A673 (cell line): ENCODE results near the gene BTBD7. TPM values are rescaled to one million over a fixed set of nuclear protein-coding genes. Genes with fewer than 3 reads are reported as not detected.

Source experiments
- BruUV-seq: library from RNA; stranded (reverse); fragments of 400-500 nt; replicated peaks from 2 replicates; lab custom pipeline; 2021; lab: Mats Ljungman, UMichigan
- CTCF ChIA-PET: fragments of 300-600 bp; sonication (Branson Sonifier 250); formaldehyde crosslinking; loops from one replicate; lab custom pipeline; 2022; ENCODE audit warnings: antibody characterized with exemption; lab: Charles Lee
- POLR2A ChIA-PET: fragments of 300-600 bp; sonication (Branson Sonifier 250); formaldehyde crosslinking; loops from one replicate; lab custom pipeline; 2022; ENCODE audit warnings: antibody characterized with exemption; ENCODE audit not compliant: low non-redundant PET; lab: Charles Lee
- DNase-seq: peaks from one replicate; pipeline ENCODE4 v3.0.0-alpha.2; 2015; ENCODE audit warnings: low spot score
- H3K27ac ChIP-seq: fragments of 200-600 bp; sonication (generic); 2 replicates; pipeline ENCODE4 v1.5.1; 2016; ENCODE audit warnings: mixed run types, low read depth, mild to moderate bottlenecking, mixed read lengths, antibody characterized with exemption, low read length; ENCODE audit not compliant: poor library complexity, severe bottlenecking
- H3K27me3 ChIP-seq: fragments of 200-600 bp; sonication (generic); replicated peaks from 2 replicates; pipeline ENCODE4 v1.6.1; 2017; ENCODE audit warnings: mixed run types, low read depth, mild to moderate bottlenecking, mixed read lengths, antibody characterized with exemption, low read length; ENCODE audit not compliant: insufficient read depth, poor library complexity
- H3K36me3 ChIP-seq: fragments of 200-600 bp; sonication (generic); 2 replicates; pipeline ENCODE4 v1.6.1; 2016; ENCODE audit warnings: mixed run types, mild to moderate bottlenecking, mixed read lengths, antibody characterized with exemption, low read length; ENCODE audit not compliant: insufficient read depth, poor library complexity, severe bottlenecking
- H3K4me1 ChIP-seq: fragments of 200-600 bp; sonication (generic); 2 replicates; pipeline ENCODE4 v1.6.1; 2017; ENCODE audit warnings: mixed run types, mild to moderate bottlenecking, mixed read lengths, antibody characterized with exemption, low read length; ENCODE audit not compliant: insufficient read depth, poor library complexity, severe bottlenecking
- H3K4me3 ChIP-seq: fragments of 200-600 bp; sonication (generic); 2 replicates; pipeline ENCODE4 v1.5.1; 2016; ENCODE audit warnings: low read depth, mixed run types, mild to moderate bottlenecking, mixed read lengths, low read length; ENCODE audit not compliant: poor library complexity, severe bottlenecking
- H3K9me3 ChIP-seq: fragments of 200-600 bp; sonication (generic); 2 replicates; pipeline ENCODE4 v1.6.1; 2016; ENCODE audit warnings: mixed run types, low read depth, mild to moderate bottlenecking, mixed read lengths, antibody characterized with exemption, low read length; ENCODE audit not compliant: poor library complexity, severe bottlenecking
- EZH2 ChIP-seq: fragments of 200-600 bp; sonication (generic); IDR thresholded peaks from 2 replicates; pipeline ENCODE4 v1.6.1; 2017; ENCODE audit warnings: borderline replicate concordance, low read depth, mild to moderate bottlenecking, mixed read lengths, antibody characterized with exemption, low read length; ENCODE audit not compliant: poor library complexity, severe bottlenecking
- intact Hi-C: fragments of 100-400 bp; cut with micrococcal nuclease; formaldehyde crosslinking; loops from one replicate; pipeline ENCODE4 v1.10.0; 2022; ENCODE audit not compliant: unreplicated experiment
- total RNA-seq: library from RNA; stranded (reverse); gene quantifications from 2 replicates; pipeline ENCODE4 v1.2.3, GENCODE V29; 2021
- TF ChIP-seq, protein P1 (sequence below): fragments of 300-800, 200-600 bp; sonication (generic); conservative IDR thresholded peaks from 2 replicates; pipeline ENCODE4 v1.5.1; 2017; ENCODE audit warnings: low read depth, mild to moderate bottlenecking, antibody characterized with exemption, low read length, moderate library complexity, mixed read lengths

BTBD7 gene
- total RNA-seq, 1 experiment from 2014 or later = 60.9 TPM

DNA sequence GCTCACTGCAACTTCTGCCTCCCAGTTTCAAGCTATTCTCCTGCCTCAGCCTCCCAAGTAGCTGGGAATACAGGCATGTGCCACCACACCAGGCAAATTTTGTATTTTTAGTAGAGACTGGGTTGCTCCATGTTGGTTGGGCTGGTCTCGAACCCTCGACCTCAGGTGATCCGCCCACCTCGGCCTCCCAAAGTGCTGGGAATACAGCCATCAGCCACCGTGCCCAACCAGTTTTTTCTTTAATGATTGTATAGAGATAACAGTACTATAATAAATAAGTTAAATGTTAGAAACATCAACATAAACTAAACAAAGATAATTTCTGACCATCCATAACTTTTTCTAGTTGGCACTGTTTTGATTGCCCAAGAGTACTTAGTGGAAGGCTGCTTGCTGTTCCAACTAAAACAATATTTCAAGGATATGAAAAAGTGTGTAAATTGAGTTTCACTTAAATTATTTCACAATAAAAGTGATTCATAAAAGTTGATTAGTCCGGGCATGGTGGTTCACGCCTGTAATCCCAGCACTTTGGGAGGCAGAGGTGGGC is 131.6 kb downstream of the BTBD7 start:
- ChIA-PET CTCF (no interaction called here), POLR2A (no interaction called here)
- Histone ChIP-seq H3K9me3 (no peaks in the 10 kb centered on the region), H3K27me3 (no peaks in the 10 kb centered on the region), H3K4me1 (no peaks in the 10 kb centered on the region), H3K27ac (no peak overlapping the region), H3K36me3 (no peaks in the 10 kb centered on the region), H3K4me3 (no peak overlapping the region)
- no peak for DNase-seq
- intact Hi-C loops = loop anchor here (10.0 kb wide), 1 partner anchor 334 kb away; no protein-coding TSS in a partner anchor
- no peak for TF ChIP-seq EZH2
- TF ChIP-seq, protein P1, sequence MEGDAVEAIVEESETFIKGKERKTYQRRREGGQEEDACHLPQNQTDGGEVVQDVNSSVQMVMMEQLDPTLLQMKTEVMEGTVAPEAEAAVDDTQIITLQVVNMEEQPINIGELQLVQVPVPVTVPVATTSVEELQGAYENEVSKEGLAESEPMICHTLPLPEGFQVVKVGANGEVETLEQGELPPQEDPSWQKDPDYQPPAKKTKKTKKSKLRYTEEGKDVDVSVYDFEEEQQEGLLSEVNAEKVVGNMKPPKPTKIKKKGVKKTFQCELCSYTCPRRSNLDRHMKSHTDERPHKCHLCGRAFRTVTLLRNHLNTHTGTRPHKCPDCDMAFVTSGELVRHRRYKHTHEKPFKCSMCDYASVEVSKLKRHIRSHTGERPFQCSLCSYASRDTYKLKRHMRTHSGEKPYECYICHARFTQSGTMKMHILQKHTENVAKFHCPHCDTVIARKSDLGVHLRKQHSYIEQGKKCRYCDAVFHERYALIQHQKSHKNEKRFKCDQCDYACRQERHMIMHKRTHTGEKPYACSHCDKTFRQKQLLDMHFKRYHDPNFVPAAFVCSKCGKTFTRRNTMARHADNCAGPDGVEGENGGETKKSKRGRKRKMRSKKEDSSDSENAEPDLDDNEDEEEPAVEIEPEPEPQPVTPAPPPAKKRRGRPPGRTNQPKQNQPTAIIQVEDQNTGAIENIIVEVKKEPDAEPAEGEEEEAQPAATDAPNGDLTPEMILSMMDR = no peak
- no TSS peak for BruUV-seq

GRCh38 chr14:93200553-93200952 is 132.3 kb downstream of the BTBD7 start:
- no TSS peak for BruUV-seq
- Histone ChIP-seq H3K27me3 (no peaks in the 10 kb centered on the region), H3K9me3 (no peaks in the 10 kb centered on the region), H3K36me3 (no peaks in the 10 kb centered on the region), H3K4me1 (no peaks in the 10 kb centered on the region), H3K27ac (no peak overlapping the region), H3K4me3 (no peak overlapping the region)
- intact Hi-C loops = loop anchor here (10.0 kb wide), 1 partner anchor 334 kb away; no protein-coding TSS in a partner anchor
- ChIA-PET CTCF (no interaction called here), POLR2A (no interaction called here)
- TF ChIP-seq EZH2 = no peak
- TF ChIP-seq, protein P1 = no peak
- DNase-seq = no peak

GRCh38 chr14:93199031-93199430 is 133.8 kb downstream of the BTBD7 start:
- no TSS peak for BruUV-seq
- no peak for DNase-seq
- ChIA-PET POLR2A (no interaction called here), CTCF (no interaction called here)
- Histone ChIP-seq H3K36me3 (no peaks in the 10 kb centered on the region), H3K27me3 (no peaks in the 10 kb centered on the region), H3K4me3 (no peak overlapping the region), H3K4me1 (no peaks in the 10 kb centered on the region), H3K9me3 (no peaks in the 10 kb centered on the region), H3K27ac (no peak overlapping the region)
- TF ChIP-seq EZH2 = no peak
- TF ChIP-seq, protein P1 = no peak
- intact Hi-C loops = no loop called here
